GM12878 (cell line): ENCODE measurements around the gene GH1. TPM values are rescaled to one million over a fixed set of nuclear protein-coding genes. Genes with fewer than 3 reads are reported as not detected.
"Not testable (repeated sequence)": the region's sequence is repeated elsewhere in the genome, so short reads cannot be mapped to it uniquely, and the experiment has no call there.

Experiments used
- ATAC-seq: fragments of 200-7000 bp; cut with Tn5 transposase; 3 replicates; pipeline ENCODE4 v1.9.1; 2020; ENCODE audit warnings: mild to moderate bottlenecking, moderate library complexity
- Bru-seq: library from RNA; stranded (reverse); fragments of 400-500 nt; gene quantifications from one replicate; lab custom pipeline; 2021; lab: Mats Ljungman, UMichigan
- BruChase-seq, 2 experiments: library from RNA; stranded (reverse); fragments of 400-500 nt; gene quantifications; one replicate each; lab custom pipeline; 2021; lab: Mats Ljungman, UMichigan
- BruUV-seq: library from RNA; stranded (reverse); fragments of 400-500 nt; replicated peaks from 2 replicates; lab custom pipeline; 2021; lab: Mats Ljungman, UMichigan
- CTCF ChIA-PET: fragments of 300-600 bp; sonication (Branson Sonifier 250); formaldehyde crosslinking; extraction: SDS; loops from one replicate; lab custom pipeline; 2021; ENCODE audit warnings: inconsistent platforms; lab: Yijun Ruan, JAX
- POLR2A ChIA-PET: fragments of 350-600 bp; formaldehyde crosslinking; extraction: SDS; loops from one replicate; lab custom pipeline; 2021; ENCODE audit warnings: inconsistent platforms; lab: Charles Lee
- RAD21 ChIA-PET: fragments of 300-600 bp; sonication (Branson Sonifier 250); formaldehyde crosslinking; loops from one replicate; lab custom pipeline; 2023; ENCODE audit warnings: antibody characterized with exemption; ENCODE audit not compliant: unreplicated experiment; lab: Charles Lee
- SMC1A ChIA-PET: fragments of 300-600 bp; sonication (Branson Sonifier 250); formaldehyde crosslinking; loops from one replicate; lab custom pipeline; 2023; ENCODE audit not compliant: unreplicated experiment, uncharacterized antibody; lab: Charles Lee
- DNase-seq: peaks from one replicate; pipeline ENCODE4 v3.0.0-alpha.2; 2011; ENCODE audit warnings: low read depth, low spot score
- FAIRE-seq: peaks from 3 replicates; lab custom pipeline; 2011; peaks lifted over from hg19 to GRCh38; lab: Jason Lieb, UNC
- H2AFZ ChIP-seq: 2 replicates; pipeline ENCODE4 v1.6.0; 2011; ENCODE audit warnings: low read depth, low read length, control low read depth; ENCODE audit not compliant: control insufficient read depth
- H3K27ac ChIP-seq: 2 replicates; pipeline ENCODE4 v1.5.1; 2011; ENCODE audit warnings: control low read depth; ENCODE audit not compliant: control insufficient read depth, insufficient read depth
- H3K27me3 ChIP-seq, 2 experiments: replicated peaks in 1 of 2; 2 replicates each; pipeline versions ENCODE4 v1.6.0 to v1.6.1; 2011; ENCODE audit warnings: low read length in 1 of 2; ENCODE audit not compliant: control insufficient read depth in 2 of 2, insufficient read depth in 2 of 2
- H3K36me3 ChIP-seq, 2 experiments: 2 replicates each; pipeline ENCODE4 v1.5.1; 2011; ENCODE audit warnings: low read length in 1 of 2; ENCODE audit not compliant: control insufficient read depth in 2 of 2, insufficient read depth in 2 of 2
- H3K4me1 ChIP-seq: 2 replicates; pipeline ENCODE4 v1.6.1; 2011; ENCODE audit warnings: mild to moderate bottlenecking, low read length, moderate library complexity, mixed read lengths; ENCODE audit not compliant: control insufficient read depth, insufficient read depth
- H3K4me2 ChIP-seq: 2 replicates; pipeline ENCODE4 v1.6.0; 2011; ENCODE audit warnings: control low read depth; ENCODE audit not compliant: control insufficient read depth, insufficient read depth
- H3K4me3 ChIP-seq: fragments of 200-600 bp; sonication (generic); 2 replicates; pipeline ENCODE4 v1.5.1; 2016
- H3K79me2 ChIP-seq: 2 replicates; pipeline ENCODE4 v1.6.0; 2011; ENCODE audit warnings: low read length; ENCODE audit not compliant: control insufficient read depth, insufficient read depth
- H3K9ac ChIP-seq: 2 replicates; pipeline ENCODE4 v1.8.0; 2011; ENCODE audit warnings: low read length, control low read depth, mixed read lengths; ENCODE audit not compliant: control insufficient read depth, insufficient read depth
- H3K9me3 ChIP-seq: replicated peaks from 3 replicates; pipeline ENCODE4 v1.5.1; 2011; ENCODE audit warnings: mild to moderate bottlenecking, low read length; ENCODE audit not compliant: control insufficient read depth, insufficient read depth
- H4K20me1 ChIP-seq: 2 replicates; pipeline ENCODE4 v1.6.0; 2011; ENCODE audit not compliant: control insufficient read depth, insufficient read depth
- BCL3 ChIP-seq: IDR thresholded peaks from 2 replicates; pipeline ENCODE4 v1.6.1; 2011; ENCODE audit warnings: borderline replicate concordance, low read depth, mild to moderate bottlenecking, moderate library complexity, low read length; ENCODE audit not compliant: insufficient read depth, poor library complexity, severe bottlenecking
- NR2C2 ChIP-seq: IDR thresholded peaks from 2 replicates; pipeline ENCODE4 v1.6.1; 2011; ENCODE audit warnings: borderline replicate concordance, low read depth; ENCODE audit not compliant: control insufficient read depth, insufficient read length
- USF1 ChIP-seq: IDR thresholded peaks from 2 replicates; pipeline ENCODE4 v1.6.1; 2011; ENCODE audit warnings: borderline replicate concordance, low read depth, mild to moderate bottlenecking, moderate library complexity, mixed read lengths, low read length; ENCODE audit not compliant: insufficient read depth; ENCODE audit errors: extremely low read length
- WGBS: methylation state at CpG from one replicate; pipeline ENCODE4 v1.1.6; 2016; ENCODE audit warnings: low lambda C conversion rate; ENCODE audit not compliant: insufficient replicate concordance, insufficient coverage; ENCODE audit errors: missing lambda C conversion rate; 5-methylcytosine and 5-hydroxymethylcytosine counted together
- in situ Hi-C: fragments of 300-500 bp; cut with MboI; formaldehyde crosslinking; loops from 9 replicates; pipeline ENCODE4 v1.14.3; 2018; ENCODE audit warnings: mixed read lengths
- intact Hi-C: fragments of 100-400 bp; cut with micrococcal nuclease; formaldehyde crosslinking; loops from one replicate; pipeline ENCODE4 v1.14.2; 2022; ENCODE audit not compliant: unreplicated experiment
- long read RNA-seq, 2 experiments: library from polyadenylated mRNA; unstranded; transcript quantifications; one replicate each; pipeline ENCODE4 v2.0.0, GENCODE V29; 2019 to 2020
- polyA minus RNA-seq, 3 experiments: library from RNA; depleted of rRNA, polyadenylated mRNA; stranded (reverse); fragments of >200 nt; gene quantifications; 2 replicates each; pipeline ENCODE4 v1.2.3, GENCODE V29; 2011
- polyA plus RNA-seq, 11 experiments: library from polyadenylated mRNA; depleted of rRNA in 4 of 11; unstranded in 6 of 11; stranded (reverse) in 5 of 11; fragments of >200 nt; fragmentation: Nextera tagmentation in 4 of 11; fragmentation: Illumina TruSeq in 1 of 11; extraction: Ambion mirVana in 4 of 11; extraction: Trizol in 1 of 11; gene quantifications; 1 replicate in 1 of 11; 2 replicates in 10 of 11; pipeline versions ENCODE4 v1.2.1 to v1.2.3, GENCODE V29; 2011 to 2016; ENCODE audit warnings: inconsistent platforms in 2 of 11, missing spikeins in 2 of 11, low read depth in 1 of 11
- total RNA-seq, 4 experiments: library from RNA; depleted of rRNA in 3 of 4; stranded (reverse); fragments of >200 nt in 3 of 4; fragmentation: Illumina TruSeq in 1 of 4; extraction: Trizol in 1 of 4; gene quantifications; 2 replicates each; pipeline versions ENCODE4 v1.2.1 to v1.2.3, GENCODE V29; 2013 to 2021

GH1 gene
- 1.2 TPM in 1 of 2 replicates, not detected in the other for total RNA-seq (2013; cell fraction: nucleolus; rRNA removed)
- not detected in 2 replicates for total RNA-seq (2014; rRNA removed)
- total RNA-seq (2014; rRNA removed; fragmentation: Illumina TruSeq; extraction: Trizol) = not detected in 2 replicates
- total RNA-seq (2021) = not detected in 2 replicates
- not detected for polyA plus RNA-seq (2011; ENCODE audit: low read depth)
- polyA plus RNA-seq (2011; rRNA removed) = 0.27 and 0.42 TPM in 2 replicates
- not detected in 2 replicates for polyA plus RNA-seq (2011; cell fraction: cytosol; rRNA removed)
- 0.50 and 0.72 TPM in 2 replicates for polyA plus RNA-seq (2011; cell fraction: nucleus; rRNA removed)
- polyA plus RNA-seq (2012) = 1.0 and 1.2 TPM in 2 replicates
- not detected in 2 replicates for polyA plus RNA-seq (2014; fragmentation: Illumina TruSeq; extraction: Trizol)
- polyA plus RNA-seq (2014; fragmentation: Nextera tagmentation; extraction: Ambion mirVana) = under 1 TPM in 1 of 2 experiments, not detected in 1; 0.13 TPM
- polyA plus RNA-seq (2014; rRNA removed) = not detected in 2 replicates
- polyA plus RNA-seq (2016; fragmentation: Nextera tagmentation; extraction: Ambion mirVana) = not detected
- polyA minus RNA-seq (2011; rRNA and poly(A)+ RNA removed) = not detected in 2 replicates
- polyA minus RNA-seq (2011; cell fraction: cytosol; rRNA and poly(A)+ RNA removed) = not detected in 2 replicates
- not detected in 2 replicates for polyA minus RNA-seq (2011; cell fraction: nucleus; rRNA and poly(A)+ RNA removed)
- not detected for Bru-seq, nascent RNA
- BruChase-seq, experiment 1, labeled RNA remaining after a 6-hour chase = not detected
- BruChase-seq, experiment 2, labeled RNA remaining after a 2-hour chase = not detected
- long read RNA-seq, experiment 1 = 0 reads
- long read RNA-seq, experiment 2 = 0 reads

- H3K9ac ChIP-seq, H3K36me3 ChIP-seq, H4K20me1 ChIP-seq, H2AFZ ChIP-seq, DNase-seq, H3K27ac ChIP-seq, H3K9me3 ChIP-seq, H3K4me2 ChIP-seq, H3K79me2 ChIP-seq, FAIRE-seq, ATAC-seq, in situ Hi-C loops, H3K4me3 ChIP-seq, BruUV-seq, H3K27me3 ChIP-seq: not testable (repeated sequence)
- WGBS = 57% methylated on average over 10 of the region's 10 CpGs
- ChIA-PET POLR2A (interaction anchor here (1.3 to 2.8 kb wide), 6 partner anchors 13 to 213 kb away, joined by 5 to 22 read pairs (median 12); partner anchors contain the start of genes CD79B and ICAM2), SMC1A (interaction anchor here (0.9 to 14.0 kb wide), 16 partner anchors 11 to 217 kb away, joined by 3 to 248 read pairs (median 14); partner anchors contain the start of genes CD79B and ICAM2), RAD21 (interaction anchor here (0.6 to 9.2 kb wide), 20 partner anchors 9 to 213 kb away, joined by 3 to 288 read pairs (median 5); partner anchors contain the start of genes CD79B, ERN1 and ICAM2), CTCF (interaction anchor here (1.0 to 17.4 kb wide), 36 partner anchors 8 to 361 kb away, joined by 3 to 481 read pairs (median 6); partner anchors contain the start of genes CD79B, ERN1 and ICAM2)
- peaks cover 16% of the 10 kb centered on the region for H3K4me1 ChIP-seq
- intact Hi-C loops = loop anchor here (1.0 to 2.0 kb wide), 6 partner anchors 27 to 214 kb away; no protein-coding TSS in a partner anchor
These were observed at the start of gene GH1 for GRCh38 chr17:63918789-63919305. TSS of gene GH1 (minus strand) at chr17:63918839. CDS start at chr17:63918776, 63 bp downstream.

GRCh38 chr17:63967953-63968352 is 49.3 kb upstream of the GH1 start:
- 62% methylated on average over 19 of the region's 19 CpGs for WGBS
- H3K9me3 ChIP-seq = no peaks in the 10 kb centered on the region; the same call in 2 of the 3 replicates
- ChIA-PET CTCF (interaction anchor here (1.2 to 1.5 kb wide), 3 partner anchors 11 to 61 kb away, joined by 3 to 5 read pairs (median 3); no protein-coding TSS in a partner anchor), SMC1A (interaction anchor here (1.2 to 1.9 kb wide), 2 partner anchors 18 to 49 kb away, joined by 3 to 5 read pairs; partner anchors contain the start of gene GH1), POLR2A (interaction anchor here (0.6 kb wide), 3 partner anchors 14 to 1187 kb away, joined by 3 to 5 read pairs (median 3); no protein-coding TSS in a partner anchor), RAD21 (interaction anchor here (1.5 kb wide), 1 partner anchor 49 kb away, joined by 3 read pairs; no protein-coding TSS in a partner anchor)
- H3K4me2 ChIP-seq = no peak overlapping the region
- no peaks in the 10 kb centered on the region for H4K20me1 ChIP-seq
- no peak overlapping the region for H3K9ac ChIP-seq
- no peaks in the 10 kb centered on the region for H3K79me2 ChIP-seq
- H3K4me3 ChIP-seq = no peak overlapping the region
- no peak overlapping the region for H3K27ac ChIP-seq
- no peak overlapping the region for H2AFZ ChIP-seq
- intact Hi-C loops (no loop called here), in situ Hi-C loops (no loop called here)
- FAIRE-seq = no peak
- no peaks in the 10 kb centered on the region for H3K27me3 ChIP-seq
- BruUV-seq = no TSS peak
- H3K4me1 ChIP-seq = peaks cover 12% of the 10 kb centered on the region
- ATAC-seq = no peak
- H3K36me3 ChIP-seq = no peaks in the 10 kb centered on the region
- TF ChIP-seq USF1 = peak; percentile 60
- no peak for TF ChIP-seq NR2C2
- TF ChIP-seq BCL3 = peak; percentile 36
- no peak for DNase-seq
